ENCODE results near the gene PDS5B. TPM values are rescaled to one million over a fixed set of nuclear protein-coding genes. Genes with fewer than 3 reads are reported as not detected.

PDS5B gene
- total and polyA plus RNA-seq, 2 of the 8 experiments (the other 6 are each of a cell fraction or from before 2014, with no cell fraction given) = 5.5 to 54.6 TPM

GRCh38 chr13:32722340-32722739 is 136.1 kb downstream of the PDS5B start:
- no peak overlapping the region for H4K91ac ChIP-seq (replicated peaks; ENCODE audit: insufficient read length, low read length)
- peaks cover 0 to 25% (median 6%) of the 10 kb centered on the region in 4 experiments; a peak in 3 of 8 replicates for H3K36me3 ChIP-seq (ENCODE audit: control insufficient read depth in 2 of 4, insufficient read depth in 4 of 4, low read length in 3 of 4)
- no peak overlapping the region for H2AFZ ChIP-seq (ENCODE audit: low read length)
- ChIA-PET CTCF (ENCODE audit: partially characterized antibody) (no interaction called here), POLR2A (ENCODE audit: partially characterized antibody) (no interaction called here)
- no peak overlapping the region for H3K56ac ChIP-seq (replicated peaks; ENCODE audit: insufficient read length, low read depth, low read length)
- no peaks in the 10 kb centered on the region for H3K27me3 ChIP-seq (replicated peaks in 1 of 4; ENCODE audit: control insufficient read depth in 3 of 4, extremely low read depth in 1 of 4, insufficient read depth in 3 of 4, low read length in 3 of 4)
- H3K9ac ChIP-seq (replicated peaks in 1 of 4; ENCODE audit: extremely low read depth in 1 of 4, low read depth in 3 of 4, low read length in 3 of 4) = no peak overlapping the region
- no peaks in the 10 kb centered on the region for H3K23me2 ChIP-seq (ENCODE audit: low read depth, low read length)
- no peaks in the 10 kb centered on the region for H3K79me1 ChIP-seq (ENCODE audit: low read depth, low read length)
- H2BK5ac ChIP-seq (ENCODE audit: low read depth, low read length) = no peak overlapping the region
- no peaks in the 10 kb centered on the region for H3K4me1 ChIP-seq (replicated peaks in 1 of 4; ENCODE audit: control insufficient read depth in 3 of 4, insufficient read depth in 4 of 4, low read length in 3 of 4)
- no peak overlapping the region for H3K18ac ChIP-seq (ENCODE audit: extremely low read depth, low read length)
- no peak for DNase-seq (ENCODE audit: low read depth in 1 of 2, low spot score in 2 of 2)
- no peak overlapping the region for H2AK5ac ChIP-seq (ENCODE audit: low read depth, low read length)
- H3K4me2 ChIP-seq (ENCODE audit: insufficient read depth in 1 of 2, low read depth in 2 of 2, low read length in 2 of 2) = no peak overlapping the region
- no peak overlapping the region for H4K8ac ChIP-seq (ENCODE audit: extremely low read depth, insufficient read depth, low read length)
- H3K27ac ChIP-seq (ENCODE audit: low read depth, low read length) = no peak overlapping the region
- peaks cover 0 to 4% of the 10 kb centered on the region in 2 experiments; a peak in 1 of 4 replicates for H3K79me2 ChIP-seq (ENCODE audit: control insufficient read depth in 1 of 2, insufficient read depth in 2 of 2, low read length in 2 of 2)
- no peaks in the 10 kb centered on the region for H4K20me1 ChIP-seq (replicated peaks in 1 of 2; ENCODE audit: control insufficient read depth in 1 of 2, insufficient read depth in 2 of 2, low read length in 2 of 2)
- H2BK120ac ChIP-seq (replicated peaks; ENCODE audit: low read depth, low read length) = no peak overlapping the region
- H2BK12ac ChIP-seq (ENCODE audit: low read depth, low read length) = no peak overlapping the region
- WGBS, 2 experiments (ENCODE audit: extremely low coverage in 1 of 2, insufficient coverage in 1 of 2, insufficient read length in 1 of 2, insufficient replicate concordance in 2 of 2, low coverage in 1 of 2, low lambda C conversion rate in 2 of 2, missing lambda C conversion rate in 1 of 2) = 100% methylated on average over 2 of the region's 2 CpGs; no CpG with 5 or more reads in 1 of the 2 experiments
- no peak overlapping the region for H3K23ac ChIP-seq (ENCODE audit: insufficient read length)
- no peak overlapping the region for H2BK15ac ChIP-seq (ENCODE audit: low read length)
- TF ChIP-seq RAD21 (IDR thresholded peaks at IDR 0.05 in 1 of 2, conservative IDR thresholded peaks at IDR 0.05 in 1 of 2; ENCODE audit: low read depth in 2 of 2, low read length in 2 of 2) (no peak), TAF7 (optimal IDR thresholded peaks at IDR 0.05; ENCODE audit: borderline replicate concordance, low read depth, low read length) (no peak), TCF12 (IDR thresholded peaks at IDR 0.05; ENCODE audit: low read depth, low read length) (no peak), JUND (IDR thresholded peaks at IDR 0.05; ENCODE audit: low read length) (no peak), SP4 (IDR thresholded peaks at IDR 0.05; ENCODE audit: low read length) (no peak), RNF2 (IDR thresholded peaks at IDR 0.05; ENCODE audit: borderline replicate concordance, low read depth, low read length, missing control alignments, poor library complexity, severe bottlenecking) (no peak), BRCA1 (IDR thresholded peaks at IDR 0.05; ENCODE audit: low read depth, low read length) (no peak)
- H3K4ac ChIP-seq (replicated peaks; ENCODE audit: insufficient read length, low read depth, low read length) = no peak overlapping the region
- H3K14ac ChIP-seq (ENCODE audit: insufficient read length) = no peak overlapping the region
- no peak overlapping the region for H2BK20ac ChIP-seq (ENCODE audit: low read length)
- H3K9me3 ChIP-seq (ENCODE audit: insufficient read depth in 2 of 2, low read depth in 1 of 2, low read length in 1 of 2) = peaks cover 7 to 21% of the 10 kb centered on the region in 2 experiments; a peak in 2 of 4 replicates
- H3K4me3 ChIP-seq (ENCODE audit: extremely low read depth in 1 of 4, insufficient read depth in 2 of 4, low read depth in 3 of 4, low read length in 4 of 4) = no peak overlapping the region
- no peak overlapping the region for H4K5ac ChIP-seq (ENCODE audit: insufficient read length, low read depth, low read length)
- FAIRE-seq = no peak

All from H1 (cell line).